Pancreas (tissue), 10 donors: ENCODE measurements around the gene LRP10. TPM values are rescaled to one million over a fixed set of nuclear protein-coding genes. Genes with fewer than 3 reads are reported as not detected.
A peak's percentile ranks its signal among the peaks of the same experiment; 100 is the strongest.

Experiments used
- ATAC-seq, 4 donors: fragments of 200-7000 bp; cut with Tn5 transposase; one replicate each; pipeline versions ENCODE4 v1.8.0 to v1.9.1; 2020; ENCODE audit warnings: mild to moderate bottlenecking in 4 of 4, moderate library complexity in 4 of 4
- DNase-seq, 6 donors: peaks; one replicate each; pipeline ENCODE4 v3.0.0-alpha.2; 2020
- FAIRE-seq: peaks from 2 replicates; lab custom pipeline; 2012; peaks lifted over from hg19 to GRCh38; lab: Jason Lieb, UNC
- H3K27ac ChIP-seq, 4 donors: fragments of 200-600 bp; sonication (generic); 1 replicate in 3 of 4; 2 replicates in 1 of 4; pipeline versions ENCODE4 v1.5.0 to v1.8.0; 2020
- H3K27me3 ChIP-seq, 4 donors: fragments of 200-600 bp; one replicate each; pipeline ENCODE4 v1.8.0; 2021
- H3K36me3 ChIP-seq, 3 donors: fragments of 200-600 bp; sonication (generic) in 1 of 3; one replicate each; pipeline versions ENCODE4 v1.5.0 to v1.8.0; 2020 to 2021
- H3K4me1 ChIP-seq, 3 donors: fragments of 200-600 bp; one replicate each; pipeline ENCODE4 v1.8.0; 2021
- H3K4me3 ChIP-seq, 4 donors: fragments of 200-600 bp; sonication (generic) in 2 of 4; one replicate each; pipeline versions ENCODE4 v1.5.0 to v1.8.0; 2020 to 2021
- H3K9me3 ChIP-seq, 4 donors: fragments of 200-600 bp; one replicate each; pipeline ENCODE4 v1.8.0; 2021
- WGBS, 2 donors: extraction: QIAGEN DNeasy Blood & Tissue Kit; methylation state at CpG; one replicate each; pipeline ENCODE4 v1.1.7; 2013; 5-methylcytosine and 5-hydroxymethylcytosine counted together
- intact Hi-C, 3 donors: fragments of 100-400 bp; cut with DNase I; formaldehyde crosslinking; loops; one replicate each; pipeline versions ENCODE4 v1.11.1 to v1.14.2; 2022
- polyA plus RNA-seq, 2 donors: library from polyadenylated mRNA; stranded (reverse); fragments of 200-250 nt; gene quantifications; one replicate each; pipeline ENCODE4 v1.2.3, GENCODE V29; 2013
- total RNA-seq, 6 donors: library from RNA; stranded (reverse); fragmentation: NEBNext Ultra II Directional in 4 of 6; extraction: Animal tissue kit (Norgen Biotek cat#: 25700) in 4 of 6; gene quantifications; one replicate each; pipeline versions ENCODE4 v1.2.1 to v1.2.4, GENCODE V29; 2021 to 2023
- TF ChIP-seq, protein P1 (sequence below), 4 donors: fragments of 200-600 bp; sonication (generic) in 3 of 4; IDR thresholded peaks; one replicate each; pipeline versions ENCODE4 v1.5.0 to v1.8.0; 2021; ENCODE audit warnings: antibody characterized with exemption in 4 of 4
- donor health status: healthy with polysubstance abuse.
- donor health status: DM: no; HTN: no; CAD: no; lungs with moderate emphysema.
- donor health status: DM: no; HTN: no; CAD: no.
- donor health status: control.
- donor health status: control.
- donor health status: Bipolar disorder and iron deficiency.
- donor health status: DM: yes; HTN: yes; CAD: no.
- donor health status: DM: no; HTN: no; CAD: no.
- donor health status: DM: no; HTN: no; CAD: no.
- donor health status: DM: yes; HTN: yes; CAD: no.

The LRP10 gene
- total and polyA plus RNA-seq, 8 donors: 14.7 to 86.2 (median 50.2) TPM

DNA sequence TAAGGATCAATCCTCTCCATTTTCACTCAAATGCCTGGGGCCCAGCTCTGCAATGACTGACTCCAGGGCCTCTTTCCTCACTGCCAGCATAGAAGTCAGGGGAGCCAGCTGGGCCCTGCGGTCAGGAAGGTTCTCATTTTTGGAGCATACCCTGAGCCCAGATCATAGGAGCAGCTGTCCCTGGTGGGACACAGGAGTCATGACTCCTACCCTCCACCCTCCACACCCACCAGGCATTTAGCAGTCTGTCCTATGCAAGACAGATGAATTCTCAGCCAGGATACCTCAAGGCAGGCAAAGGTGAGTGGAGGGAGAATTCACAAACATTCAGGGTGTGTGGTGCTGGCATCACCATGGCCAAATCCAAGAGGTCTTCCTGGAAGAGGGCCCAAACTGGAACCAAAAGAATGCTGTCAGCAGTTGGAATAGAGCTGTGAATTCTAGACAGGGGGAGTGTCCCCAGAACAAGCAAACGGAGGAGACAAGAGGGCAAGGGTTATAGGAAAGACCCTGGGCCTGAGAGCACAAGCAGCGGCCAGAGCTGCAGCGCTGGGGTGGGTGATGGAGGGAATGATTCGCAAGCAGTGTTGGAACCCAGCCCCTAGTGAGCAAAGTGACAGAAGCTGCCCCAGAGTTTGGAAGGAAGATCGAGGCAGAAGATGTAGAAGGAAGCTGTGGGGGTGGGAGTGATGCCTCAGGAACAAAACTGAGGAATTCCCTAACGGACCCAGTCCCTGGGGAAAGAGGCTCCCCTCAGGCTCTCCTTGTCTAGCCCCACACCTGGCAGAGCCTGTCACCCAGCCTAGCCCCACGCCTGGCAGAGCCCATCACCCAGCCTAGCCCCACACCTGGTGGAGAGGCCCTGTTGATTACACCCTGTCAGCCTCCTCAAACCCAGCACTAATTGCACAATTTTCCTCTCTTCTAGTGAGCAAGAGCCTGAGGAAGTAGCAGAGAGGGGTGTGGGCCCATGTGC is 7.0 kb downstream of the LRP10 start:
- H3K27ac ChIP-seq: no peak overlapping the region
- H3K9me3 ChIP-seq: no peaks in the 10 kb centered on the region
- ATAC-seq (no peak), DNase-seq (no peak), FAIRE-seq (no peak)
- H3K27me3 ChIP-seq: no peaks in the 10 kb centered on the region
- H3K36me3 ChIP-seq: peaks cover 8 to 50% (median 31%) of the 10 kb centered on the region in 3 donors
- TF ChIP-seq, protein P1, sequence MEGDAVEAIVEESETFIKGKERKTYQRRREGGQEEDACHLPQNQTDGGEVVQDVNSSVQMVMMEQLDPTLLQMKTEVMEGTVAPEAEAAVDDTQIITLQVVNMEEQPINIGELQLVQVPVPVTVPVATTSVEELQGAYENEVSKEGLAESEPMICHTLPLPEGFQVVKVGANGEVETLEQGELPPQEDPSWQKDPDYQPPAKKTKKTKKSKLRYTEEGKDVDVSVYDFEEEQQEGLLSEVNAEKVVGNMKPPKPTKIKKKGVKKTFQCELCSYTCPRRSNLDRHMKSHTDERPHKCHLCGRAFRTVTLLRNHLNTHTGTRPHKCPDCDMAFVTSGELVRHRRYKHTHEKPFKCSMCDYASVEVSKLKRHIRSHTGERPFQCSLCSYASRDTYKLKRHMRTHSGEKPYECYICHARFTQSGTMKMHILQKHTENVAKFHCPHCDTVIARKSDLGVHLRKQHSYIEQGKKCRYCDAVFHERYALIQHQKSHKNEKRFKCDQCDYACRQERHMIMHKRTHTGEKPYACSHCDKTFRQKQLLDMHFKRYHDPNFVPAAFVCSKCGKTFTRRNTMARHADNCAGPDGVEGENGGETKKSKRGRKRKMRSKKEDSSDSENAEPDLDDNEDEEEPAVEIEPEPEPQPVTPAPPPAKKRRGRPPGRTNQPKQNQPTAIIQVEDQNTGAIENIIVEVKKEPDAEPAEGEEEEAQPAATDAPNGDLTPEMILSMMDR (IDR thresholded peaks at IDR 0.05): no peak
- peaks cover 0 to 8% (median 0%) of the 10 kb centered on the region in 3 donors for H3K4me1 ChIP-seq
- intact Hi-C loops: loop anchor here in 1 of 3 donors (10.0 kb wide), 1 partner anchor 96 kb away; no protein-coding TSS in a partner anchor
- WGBS, 2 donors: 83 to 86% methylated on average over 8 of the region's 8 CpGs
- H3K4me3 ChIP-seq: no peak overlapping the region

DNA sequence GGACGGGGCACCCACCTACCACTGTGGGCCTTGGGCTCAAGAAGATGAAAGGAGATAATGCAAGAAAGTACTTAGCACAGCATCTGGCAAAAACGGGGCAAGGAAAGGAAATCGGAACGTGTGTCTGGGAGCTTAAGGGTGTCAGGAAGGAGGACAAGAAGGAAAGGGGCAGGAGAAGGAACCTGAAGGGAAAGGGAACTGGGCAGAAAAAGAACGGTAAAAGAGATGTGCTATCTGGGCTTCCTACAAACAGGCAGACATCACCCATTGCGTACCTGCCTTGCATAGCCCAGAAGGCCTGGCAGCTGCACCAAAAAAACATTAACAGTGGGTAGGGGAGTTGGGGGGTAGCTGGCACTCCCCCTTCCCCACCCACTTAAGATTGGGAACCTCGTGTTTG is 10.5 kb downstream of the LRP10 start:
- WGBS, 2 donors: 35 to 41% methylated on average over 7 of the region's 7 CpGs
- Histone ChIP-seq H3K9me3 (no peaks in the 10 kb centered on the region), H3K4me1 (peaks cover 0 to 3% (median 0%) of the 10 kb centered on the region in 3 donors), H3K27ac (no peak overlapping the region), H3K36me3 (peaks cover 3 to 15% (median 7%) of the 10 kb centered on the region in 3 donors), H3K27me3 (no peaks in the 10 kb centered on the region), H3K4me3 (no peak overlapping the region)
- DNase-seq (no peak), ATAC-seq (no peak), FAIRE-seq (no peak)
- intact Hi-C loops: no loop called here
- TF ChIP-seq, protein P1 (IDR thresholded peaks at IDR 0.05): no peak

DNA sequence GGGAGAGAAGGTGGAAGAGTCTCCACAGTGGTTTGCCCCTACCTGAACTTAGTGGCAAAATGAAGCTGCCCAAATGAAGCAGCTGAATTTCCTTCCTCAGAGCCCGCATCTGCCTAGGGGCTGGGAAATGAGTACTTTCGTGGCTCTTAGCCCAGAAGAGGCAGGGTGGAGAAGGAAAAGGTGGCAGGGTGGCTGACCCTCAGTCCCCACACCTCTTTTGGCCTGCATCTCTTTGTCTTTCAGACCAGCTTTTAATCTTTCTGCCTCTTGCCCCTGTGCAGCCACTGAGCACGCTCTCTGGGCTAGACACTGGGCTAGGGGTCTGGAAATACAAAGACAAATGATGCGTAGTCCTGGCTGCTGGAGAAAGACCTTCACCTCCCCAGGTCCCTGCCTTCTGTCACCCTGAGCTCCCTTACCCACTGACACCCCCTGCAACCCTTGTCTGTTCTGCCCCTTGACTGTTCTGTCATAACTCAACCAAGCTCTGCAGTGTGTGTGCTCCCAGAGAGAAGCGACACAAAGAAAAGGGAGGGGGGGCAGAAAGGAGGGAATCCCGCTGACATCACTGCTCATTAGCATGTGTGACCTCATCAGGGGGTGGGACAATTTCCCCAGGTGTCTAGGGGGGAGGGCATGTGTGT is 11.1 kb downstream of the LRP10 start:
- DNase-seq: peak in 4 of 6 donors; percentile 51 to 68 (median 66)
- intact Hi-C loops: no loop called here
- H3K4me1 ChIP-seq: peaks cover 0 to 5% (median 3%) of the 10 kb centered on the region in 3 donors
- no peak overlapping the region for H3K27ac ChIP-seq
- peaks cover 1 to 9% (median 2%) of the 10 kb centered on the region in 3 donors for H3K36me3 ChIP-seq
- FAIRE-seq: no peak
- H3K4me3 ChIP-seq: no peak overlapping the region
- TF ChIP-seq, protein P1 (IDR thresholded peaks at IDR 0.05): no peak
- 19 to 24% methylated on average over 6 of the region's 6 CpGs for WGBS, 2 donors
- H3K9me3 ChIP-seq: no peaks in the 10 kb centered on the region
- no peaks in the 10 kb centered on the region for H3K27me3 ChIP-seq
- peak; percentile 38 to 56 (median 42) for ATAC-seq

DNA sequence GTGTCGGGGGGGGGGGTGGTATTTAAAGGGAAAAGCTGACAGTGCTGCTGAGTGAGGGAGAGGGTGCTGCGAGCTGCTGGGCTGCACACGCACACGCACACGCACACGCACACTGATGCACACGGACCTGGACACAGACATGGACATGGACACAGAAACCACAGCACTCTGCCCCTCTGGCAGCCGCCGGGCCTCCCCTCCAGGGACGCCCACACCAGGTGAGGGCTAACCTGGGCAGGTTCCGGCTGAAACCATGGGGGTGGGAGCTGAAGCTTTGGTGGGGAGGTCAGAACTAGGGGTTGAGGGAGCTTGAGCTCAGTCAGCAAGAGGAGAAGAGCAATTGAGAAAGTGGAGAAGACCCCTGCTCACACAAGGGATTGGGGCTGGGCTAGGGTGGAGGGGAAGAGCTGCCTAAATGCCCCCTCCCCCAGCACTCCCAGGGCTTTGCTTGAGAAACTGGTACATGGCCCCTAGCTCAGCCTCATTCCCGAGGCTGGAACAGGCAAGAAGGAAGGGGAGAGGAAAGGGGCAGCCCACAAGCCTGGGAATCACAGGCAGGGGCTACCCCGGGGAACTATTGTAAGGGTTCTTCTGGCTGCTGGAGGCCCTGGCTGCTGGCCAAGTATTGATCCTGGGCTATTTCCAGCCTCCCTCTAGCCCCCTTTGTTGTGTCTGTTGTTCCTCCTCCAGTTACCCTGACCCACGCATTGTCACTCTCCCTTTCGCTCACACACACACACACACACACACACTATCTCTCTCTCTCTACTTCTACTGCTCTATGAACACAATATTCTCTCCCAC is 11.8 kb downstream of the LRP10 start, which contains the start of gene REM2:
TSS of gene REM2 (plus strand) at position 50 of the 804 bp plus-strand sequence. CDS start at position 116, 66 bp downstream.
- 17 to 27% methylated on average over 14 to 15 of the region's 15 CpGs for WGBS, 2 donors
- no peak for FAIRE-seq
- Histone ChIP-seq H3K4me3 (no peak within 1 kb of the TSS), H3K27me3 (no peaks in the 10 kb centered on the region), H3K4me1 (peaks cover 0 to 11% (median 5%) of the 10 kb centered on the region in 3 donors), H3K9me3 (no peaks in the 10 kb centered on the region), H3K27ac (no peak within 1 kb of the TSS), H3K36me3 (peaks cover 0 to 2% (median 0%) of the 10 kb centered on the region in 3 donors)
- DNase-seq: peak in 2 of 6 donors; percentile 36 to 40
- TF ChIP-seq, protein P1 (IDR thresholded peaks at IDR 0.05): no peak
- no peak for ATAC-seq
- intact Hi-C loops: no loop called here
